Mesendoderm (in vitro differentiated cells): Measurements from ENCODE around the gene MGMT.

Source experiments
- DNase-seq: peaks from one replicate; pipeline ENCODE4 v3.0.0; 2013
- H2AK5ac ChIP-seq: 2 replicates; pipeline ENCODE4 v1.6.1; 2013; ENCODE audit warnings: low read length, inconsistent platforms
- H2BK120ac ChIP-seq: 2 replicates; pipeline ENCODE4 v1.6.1; 2013; ENCODE audit warnings: low read depth, mild to moderate bottlenecking, low read length, moderate library complexity, mixed read lengths
- H2BK15ac ChIP-seq: replicated peaks from 2 replicates; pipeline ENCODE4 v1.6.1; 2013; ENCODE audit warnings: low read depth, mild to moderate bottlenecking, moderate library complexity
- H2BK5ac ChIP-seq: 2 replicates; pipeline ENCODE4 v1.6.1; 2013; ENCODE audit warnings: low read length, inconsistent platforms
- H3K18ac ChIP-seq: 2 replicates; pipeline ENCODE4 v1.6.1; 2013; ENCODE audit warnings: mild to moderate bottlenecking, low read length, mixed read lengths
- H3K23ac ChIP-seq: one replicate; pipeline ENCODE4 v1.6.1; 2013; ENCODE audit warnings: low read length
- H3K27ac ChIP-seq: 2 replicates; pipeline ENCODE4 v1.5.1; 2013; ENCODE audit warnings: low read depth, mild to moderate bottlenecking, inconsistent platforms, low read length, moderate library complexity
- H3K27me3 ChIP-seq: 2 replicates; pipeline ENCODE4 v1.6.1; 2013; ENCODE audit warnings: low read length, control low read depth, mild to moderate bottlenecking, inconsistent platforms; ENCODE audit not compliant: insufficient read depth, poor library complexity
- H3K36me3 ChIP-seq: 2 replicates; pipeline ENCODE4 v1.6.1; 2013; ENCODE audit warnings: low read length, inconsistent platforms; ENCODE audit not compliant: control insufficient read depth, insufficient read depth
- H3K4ac ChIP-seq: one replicate; pipeline ENCODE4 v1.6.1; 2013; ENCODE audit warnings: low read depth, mild to moderate bottlenecking, low read length, moderate library complexity
- H3K4me1 ChIP-seq: 2 replicates; pipeline ENCODE4 v1.6.1; 2013; ENCODE audit warnings: low read depth, low read length, inconsistent platforms; ENCODE audit not compliant: control insufficient read depth
- H3K4me2 ChIP-seq: 2 replicates; pipeline ENCODE4 v1.6.1; 2013; ENCODE audit warnings: low read length
- H3K4me3 ChIP-seq: 2 replicates; pipeline ENCODE4 v1.5.1; 2013; ENCODE audit warnings: mild to moderate bottlenecking, low read length
- H3K56ac ChIP-seq: one replicate; pipeline ENCODE4 v1.6.1; 2013; ENCODE audit warnings: low read length
- H3K79me1 ChIP-seq: 2 replicates; pipeline ENCODE4 v1.6.1; 2013; ENCODE audit warnings: low read length, inconsistent platforms
- H3K79me2 ChIP-seq: 2 replicates; pipeline ENCODE4 v1.6.1; 2013; ENCODE audit warnings: mild to moderate bottlenecking, low read length; ENCODE audit not compliant: control insufficient read depth, insufficient read depth
- H3K9ac ChIP-seq: 2 replicates; pipeline ENCODE4 v1.6.1; 2013; ENCODE audit warnings: low read length, inconsistent platforms
- H4K5ac ChIP-seq: one replicate; pipeline ENCODE4 v1.6.1; 2013; ENCODE audit warnings: low read length
- H4K8ac ChIP-seq: one replicate; pipeline ENCODE4 v1.6.1; 2013; ENCODE audit warnings: low read depth, mild to moderate bottlenecking, control low read depth, low read length, moderate library complexity
- WGBS: extraction: QIAGEN DNeasy Blood & Tissue Kit; methylation state at CpG from one replicate; pipeline ENCODE4 v1.1.7; 2013; ENCODE audit warnings: low lambda C conversion rate, missing lambda C conversion rate; ENCODE audit not compliant: insufficient coverage; ENCODE audit errors: extremely low coverage; 5-methylcytosine and 5-hydroxymethylcytosine counted together

The MGMT gene

GRCh38 chr10:129800796-129801340 lies 333.8 kb downstream of the MGMT start:
- no CpG with 5 or more reads among the region's 14 CpGs for WGBS
- H3K4me2 ChIP-seq: no peak overlapping the region

DNA sequence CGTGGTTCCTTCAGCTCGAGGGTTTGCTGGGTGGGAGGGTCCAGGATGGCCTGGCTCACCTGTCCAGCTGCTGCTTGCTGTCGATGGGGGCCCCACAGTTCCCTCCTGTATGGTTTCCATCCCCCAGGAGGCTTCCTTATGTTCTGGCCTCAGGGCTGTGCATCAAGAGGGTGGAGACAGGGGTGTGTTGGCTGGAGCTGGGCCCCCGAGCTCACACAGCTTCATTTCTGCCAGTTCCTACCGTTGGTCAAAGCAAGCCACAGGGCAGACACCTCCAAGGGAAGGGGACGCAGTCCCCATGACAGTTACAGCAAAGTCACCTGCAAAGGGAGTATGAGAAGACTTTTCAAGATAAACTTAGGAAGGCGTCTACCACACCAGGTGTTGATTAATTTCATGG lies 340.2 kb downstream of the MGMT start:
- no peak overlapping the region for H3K23ac ChIP-seq
- no peak overlapping the region for H3K4ac ChIP-seq
- no peak overlapping the region for H3K9ac ChIP-seq
- no CpG with 5 or more reads among the region's 7 CpGs for WGBS
- no peak overlapping the region for H3K4me2 ChIP-seq
- H2BK5ac ChIP-seq: no peak overlapping the region
- no peak overlapping the region for H3K27ac ChIP-seq
- no peak overlapping the region for H2AK5ac ChIP-seq
- H3K4me1 ChIP-seq: no peaks in the 10 kb centered on the region
- H3K27me3 ChIP-seq: no peaks in the 10 kb centered on the region
- H4K8ac ChIP-seq: no peak overlapping the region
- H2BK120ac ChIP-seq: no peak overlapping the region
- no peak overlapping the region for H4K5ac ChIP-seq
- H3K18ac ChIP-seq: no peak overlapping the region
- DNase-seq: no peak
- H3K36me3 ChIP-seq: no peaks in the 10 kb centered on the region
- no peak overlapping the region for H2BK15ac ChIP-seq
- H3K79me1 ChIP-seq: no peaks in the 10 kb centered on the region
- no peaks in the 10 kb centered on the region for H3K79me2 ChIP-seq
- no peak overlapping the region for H3K4me3 ChIP-seq
- no peak overlapping the region for H3K56ac ChIP-seq

More at GRCh38 chr10:129800796-129801340, 333.8 kb downstream of the MGMT start:
- Histone ChIP-seq H3K9ac (no peak overlapping the region), H3K79me2 (no peaks in the 10 kb centered on the region), H3K23ac (no peak overlapping the region), H2AK5ac (no peak overlapping the region), H3K27ac (no peak overlapping the region), H3K56ac (no peak overlapping the region), H3K36me3 (no peaks in the 10 kb centered on the region), H3K27me3 (no peaks in the 10 kb centered on the region), H3K79me1 (no peaks in the 10 kb centered on the region), H4K8ac (no peak overlapping the region), H3K4me1 (no peaks in the 10 kb centered on the region), H3K18ac (no peak overlapping the region), H4K5ac (no peak overlapping the region), H3K4me3 (no peak overlapping the region), H2BK120ac (no peak overlapping the region), H2BK15ac (no peak overlapping the region), H3K4ac (no peak overlapping the region), H2BK5ac (no peak overlapping the region)
- DNase-seq: no peak

GRCh38 chr10:129808092-129808983 lies 341.3 kb downstream of the MGMT start:
- H3K79me2 ChIP-seq: no peaks in the 10 kb centered on the region
- no peak overlapping the region for H3K4ac ChIP-seq
- H2BK120ac ChIP-seq: no peak overlapping the region
- no peak overlapping the region for H3K18ac ChIP-seq
- no peak overlapping the region for H3K4me2 ChIP-seq
- WGBS: no CpG with 5 or more reads among the region's 26 CpGs
- no peak overlapping the region for H2AK5ac ChIP-seq
- H3K36me3 ChIP-seq: no peaks in the 10 kb centered on the region
- H4K5ac ChIP-seq: no peak overlapping the region
- no peak overlapping the region for H3K56ac ChIP-seq
- H3K27me3 ChIP-seq: no peaks in the 10 kb centered on the region
- DNase-seq: no peak
- H2BK5ac ChIP-seq: no peak overlapping the region
- no peak overlapping the region for H3K27ac ChIP-seq
- no peak overlapping the region for H3K9ac ChIP-seq
- H2BK15ac ChIP-seq: no peak overlapping the region
- no peak overlapping the region for H3K23ac ChIP-seq
- H3K4me1 ChIP-seq: no peaks in the 10 kb centered on the region
- H3K79me1 ChIP-seq: no peaks in the 10 kb centered on the region
- no peak overlapping the region for H4K8ac ChIP-seq
- H3K4me3 ChIP-seq: no peak overlapping the region

DNA sequence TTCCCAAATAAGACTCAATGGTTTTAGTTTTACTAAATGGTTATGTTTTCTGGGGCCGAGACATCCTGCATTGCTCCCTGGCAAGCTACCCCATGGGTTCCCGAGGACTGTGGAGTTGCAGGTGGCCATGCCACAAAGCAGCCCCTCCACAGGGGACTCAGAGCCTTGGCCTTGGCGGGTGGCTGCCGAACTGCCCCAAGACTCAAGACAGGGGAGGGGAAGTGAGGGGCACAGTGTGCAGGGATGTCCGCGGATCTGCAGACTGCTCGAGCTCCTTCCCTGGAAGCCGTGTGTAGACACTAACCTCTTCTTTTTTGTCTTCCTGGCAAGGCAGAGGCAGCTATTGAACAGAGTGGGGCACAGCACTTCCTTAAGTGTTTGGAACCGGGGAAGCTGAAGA lies 342.4 kb downstream of the MGMT start:
- no peak overlapping the region for H3K9ac ChIP-seq
- H3K4me3 ChIP-seq: no peak overlapping the region
- H3K18ac ChIP-seq: no peak overlapping the region
- no peak overlapping the region for H2BK120ac ChIP-seq
- H3K27me3 ChIP-seq: no peaks in the 10 kb centered on the region
- no peak overlapping the region for H2AK5ac ChIP-seq
- no peak overlapping the region for H3K56ac ChIP-seq
- H4K5ac ChIP-seq: no peak overlapping the region
- H4K8ac ChIP-seq: no peak overlapping the region
- H3K79me1 ChIP-seq: no peaks in the 10 kb centered on the region
- H2BK15ac ChIP-seq: no peak overlapping the region
- no peak overlapping the region for H3K4me2 ChIP-seq
- no peaks in the 10 kb centered on the region for H3K79me2 ChIP-seq
- no CpG with 5 or more reads among the region's 9 CpGs for WGBS
- no peak overlapping the region for H2BK5ac ChIP-seq
- H3K36me3 ChIP-seq: no peaks in the 10 kb centered on the region
- H3K4ac ChIP-seq: no peak overlapping the region
- DNase-seq: no peak
- H3K4me1 ChIP-seq: no peaks in the 10 kb centered on the region
- H3K27ac ChIP-seq: no peak overlapping the region
- H3K23ac ChIP-seq: no peak overlapping the region

GRCh38 chr10:129809841-129810240 lies 342.8 kb downstream of the MGMT start:
- H3K23ac ChIP-seq: no peak overlapping the region
- DNase-seq: no peak
- H3K79me2 ChIP-seq: no peaks in the 10 kb centered on the region
- H3K18ac ChIP-seq: no peak overlapping the region
- H3K4me3 ChIP-seq: no peak overlapping the region
- H3K4ac ChIP-seq: no peak overlapping the region
- no peak overlapping the region for H3K4me2 ChIP-seq
- no peak overlapping the region for H4K8ac ChIP-seq
- H3K27ac ChIP-seq: no peak overlapping the region
- H3K36me3 ChIP-seq: no peaks in the 10 kb centered on the region
- WGBS: no CpG with 5 or more reads among the region's 13 CpGs
- H4K5ac ChIP-seq: no peak overlapping the region
- no peaks in the 10 kb centered on the region for H3K27me3 ChIP-seq
- H3K56ac ChIP-seq: no peak overlapping the region
- no peak overlapping the region for H2BK120ac ChIP-seq
- H2AK5ac ChIP-seq: no peak overlapping the region
- no peak overlapping the region for H2BK5ac ChIP-seq
- no peak overlapping the region for H3K9ac ChIP-seq
- H3K79me1 ChIP-seq: no peaks in the 10 kb centered on the region
- H2BK15ac ChIP-seq: no peak overlapping the region
- no peaks in the 10 kb centered on the region for H3K4me1 ChIP-seq
